ENCODE data around the gene FOXP1. TPM values are rescaled to one million over a fixed set of nuclear protein-coding genes. Genes with fewer than 3 reads are reported as not detected.

The FOXP1 gene
- total and polyA plus RNA-seq, 2 of the 13 experiments (the other 11 are each of a cell fraction or from before 2014, with no cell fraction given): 40.4 to 59.0 TPM

GRCh38 chr3:71107926-71108325 is 475.6 kb downstream of the FOXP1 start:
- 0 out of 2 replicates have a peak, but pooled peaks cover 3% of the 10 kb centered on the region for H4K20me1 ChIP-seq (ENCODE audit: insufficient read depth, low read length)
- DNase-seq (ENCODE audit: low spot score): no peak
- no peak overlapping the region for H3K4me3 ChIP-seq (replicated peaks in 1 of 3; ENCODE audit: insufficient read depth in 1 of 3, low read depth in 2 of 3, low read length in 3 of 3)
- ChIA-PET CTCF (ENCODE audit: low intra/inter-chr PET ratio, low total read pairs) (no interaction called here), POLR2A (no interaction called here)
- in situ Hi-C loops (cut with HindIII; ENCODE audit: extremely low pct_ligation_motif_present, low pct_unique_long_range_greater_than_20kb) (no loop called here), intact Hi-C loops (cut with micrococcal nuclease; ENCODE audit: unreplicated experiment) (no loop called here)
- BruUV-seq (replicated peaks): no TSS peak
- no peak overlapping the region for H2AFZ ChIP-seq (ENCODE audit: low read length)
- no peaks in the 10 kb centered on the region for H3K9me3 ChIP-seq (ENCODE audit: low read length)
- no peak overlapping the region for H3K4me2 ChIP-seq (ENCODE audit: low read depth, low read length)
- WGBS (ENCODE audit: low lambda C conversion rate): 91% methylated on average over 3 of the region's 3 CpGs
- H3K27ac ChIP-seq (ENCODE audit: extremely low read length, insufficient read depth, low read length): no peak overlapping the region
- H3K36me3 ChIP-seq (replicated peaks in 1 of 2; ENCODE audit: control insufficient read depth in 1 of 2, insufficient read depth in 2 of 2, low read length in 2 of 2): peaks cover 11 to 31% of the 10 kb centered on the region in 2 experiments
- H3K9ac ChIP-seq (ENCODE audit: insufficient read depth, low read depth, low read length): no peak overlapping the region
- no peaks in the 10 kb centered on the region for H3K27me3 ChIP-seq (ENCODE audit: control insufficient read depth in 1 of 2, insufficient read depth in 2 of 2, low read length in 2 of 2)
- peaks cover 16% of the 10 kb centered on the region for H3K4me1 ChIP-seq (ENCODE audit: insufficient read depth, low read length)
- no peak for ATAC-seq
- TF ChIP-seq FOXM1 (CRISPR knock-in tag; IDR thresholded peaks at IDR 0.05): no peak
- no peak for FAIRE-seq
- no peaks in the 10 kb centered on the region for H3K79me2 ChIP-seq (ENCODE audit: insufficient read depth, low read length)

GRCh38 chr3:71104976-71105375 is 478.6 kb downstream of the FOXP1 start:
- no peaks in the 10 kb centered on the region for H3K27me3 ChIP-seq (ENCODE audit: control insufficient read depth in 1 of 2, insufficient read depth in 2 of 2, low read length in 2 of 2)
- H3K4me1 ChIP-seq (ENCODE audit: insufficient read depth, low read length): peaks cover 29% of the 10 kb centered on the region
- no peak overlapping the region for H3K4me3 ChIP-seq (replicated peaks in 1 of 3; ENCODE audit: insufficient read depth in 1 of 3, low read depth in 2 of 3, low read length in 3 of 3)
- FAIRE-seq: no peak
- H2AFZ ChIP-seq (ENCODE audit: low read length): no peak overlapping the region
- no peak for TF ChIP-seq ZNF44 (CRISPR knock-in tag; IDR thresholded peaks at IDR 0.05)
- no peak for TF ChIP-seq SP5 (CRISPR knock-in tag; IDR thresholded peaks at IDR 0.05; ENCODE audit: borderline replicate concordance, low read depth)
- no peak for TF ChIP-seq ATM (IDR thresholded peaks at IDR 0.05; ENCODE audit: borderline replicate concordance)
- no peak for TF ChIP-seq RXRB (CRISPR knock-in tag; IDR thresholded peaks at IDR 0.05; ENCODE audit: borderline replicate concordance)
- no peak for TF ChIP-seq MTA3 (CRISPR knock-in tag; IDR thresholded peaks at IDR 0.05)
- TF ChIP-seq ZNF672 (CRISPR knock-in tag; IDR thresholded peaks at IDR 0.05): no peak
- no peak for TF ChIP-seq GTF2F1 (IDR thresholded peaks at IDR 0.05; ENCODE audit: low read length)
- no peak for TF ChIP-seq GABPA (IDR thresholded peaks at IDR 0.05; ENCODE audit: low read depth, low read length)
- no peak for TF ChIP-seq GABPA (CRISPR knock-in tag; IDR thresholded peaks at IDR 0.05; ENCODE audit: low read depth)
- TF ChIP-seq MEF2D (CRISPR knock-in tag; IDR thresholded peaks at IDR 0.05): no peak
- TF ChIP-seq ELF1 (CRISPR knock-in tag; IDR thresholded peaks at IDR 0.05): no peak
- no peak for TF ChIP-seq CBX2 (IDR thresholded peaks at IDR 0.05; ENCODE audit: low read depth, low read length)
- TF ChIP-seq CBX2 (CRISPR knock-in tag; IDR thresholded peaks at IDR 0.05; ENCODE audit: low read depth): no peak
- TF ChIP-seq JUND (CRISPR knock-in tag; IDR thresholded peaks at IDR 0.05): no peak
- TF ChIP-seq TRIM24 (CRISPR knock-in tag; IDR thresholded peaks at IDR 0.05): no peak
- ChIA-PET POLR2A (no interaction called here), CTCF (ENCODE audit: low intra/inter-chr PET ratio, low total read pairs) (no interaction called here)
- 0 out of 2 replicates have a peak, but pooled peaks cover 3% of the 10 kb centered on the region for H4K20me1 ChIP-seq (ENCODE audit: insufficient read depth, low read length)
- no peaks in the 10 kb centered on the region for H3K9me3 ChIP-seq (ENCODE audit: low read length)
- DNase-seq (ENCODE audit: low spot score): no peak
- H3K9ac ChIP-seq (ENCODE audit: insufficient read depth, low read depth, low read length): no peak overlapping the region
- BruUV-seq (replicated peaks): no TSS peak
- intact Hi-C loops (cut with micrococcal nuclease; ENCODE audit: unreplicated experiment): no loop called here
- no peaks in the 10 kb centered on the region for H3K79me2 ChIP-seq (ENCODE audit: insufficient read depth, low read length)
- no peak for ATAC-seq
- WGBS (ENCODE audit: low lambda C conversion rate): 99% methylated on average over 6 of the region's 6 CpGs
- H3K27ac ChIP-seq (ENCODE audit: extremely low read length, insufficient read depth, low read length): no peak overlapping the region
- no peak overlapping the region for H3K4me2 ChIP-seq (ENCODE audit: low read depth, low read length)
- in situ Hi-C loops (cut with HindIII; ENCODE audit: extremely low pct_ligation_motif_present, low pct_unique_long_range_greater_than_20kb): no loop called here
- peaks cover 5 to 20% of the 10 kb centered on the region in 2 experiments; a peak in 3 of 5 replicates for H3K36me3 ChIP-seq (replicated peaks in 1 of 2; ENCODE audit: control insufficient read depth in 1 of 2, insufficient read depth in 2 of 2, low read length in 2 of 2)
